ENCODE results near the gene ATP6V1C2.

- TF ChIP-seq CTCF (conservative IDR thresholded peaks at IDR 0.05; ENCODE audit: low read depth in 2 of 2), result no peak
- no peak for TF ChIP-seq STAT1 (IDR thresholded peaks at IDR 0.05; ENCODE audit: unreplicated experiment)
- TF ChIP-seq REST (IDR thresholded peaks at IDR 0.05; ENCODE audit: unreplicated experiment), result no peak
- no peak for TF ChIP-seq EZH2 (IDR thresholded peaks at IDR 0.05; ENCODE audit: low read depth, unreplicated experiment)
- TF ChIP-seq EZH2phosphoT487 (IDR thresholded peaks at IDR 0.05; ENCODE audit: unreplicated experiment), result no peak
These were observed 41.2 kb upstream of the ATP6V1C2 start for GRCh38 chr2:10680214-10680613.
